Uterus (tissue), 4 donors: ENCODE measurements around the gene SLC4A5. TPM values are rescaled to one million over a fixed set of nuclear protein-coding genes. Genes with fewer than 3 reads are reported as not detected.

Experiments used
- DNase-seq, 2 donors: peaks; one replicate each; pipeline ENCODE4 v3.0.0-alpha.2; 2019 to 2020
- H3K27ac ChIP-seq, 2 donors: fragments of 200-600 bp; sonication (generic); 1 replicate in 1 of 2; 2 replicates in 1 of 2; pipeline ENCODE4 v1.5.1; 2016 to 2018
- H3K27me3 ChIP-seq, 2 donors: fragments of 200-600 bp; sonication (generic); one replicate each; pipeline ENCODE4 v1.5.1; 2018 to 2019; ENCODE audit warnings: control low read depth in 1 of 2
- H3K36me3 ChIP-seq, 2 donors: fragments of 200-600 bp; sonication (generic); one replicate each; pipeline ENCODE4 v1.5.1; 2019; ENCODE audit warnings: control low read depth in 1 of 2
- H3K4me1 ChIP-seq, 2 donors: fragments of 200-600 bp; sonication (generic); one replicate each; pipeline ENCODE4 v1.5.1; 2018 to 2019; ENCODE audit warnings: control low read depth in 1 of 2
- H3K4me3 ChIP-seq, 2 donors: fragments of 200-600 bp; sonication (generic); 1 replicate in 1 of 2; 2 replicates in 1 of 2; pipeline ENCODE4 v1.5.1; 2018 to 2019; ENCODE audit warnings: mild to moderate bottlenecking in 1 of 2
- H3K9me3 ChIP-seq, 2 donors: fragments of 200-600 bp; sonication (generic); one replicate each; pipeline ENCODE4 v1.5.1; 2019; ENCODE audit warnings: control low read depth in 1 of 2
- POLR2A ChIP-seq, 2 donors: fragments of 450-650 bp; IDR thresholded peaks; one replicate each; pipeline ENCODE4 v1.6.1; 2016; ENCODE audit warnings: antibody characterized with exemption in 2 of 2, mild to moderate bottlenecking in 1 of 2, moderate library complexity in 1 of 2
- intact Hi-C: fragments of 100-400 bp; cut with DNase I; formaldehyde crosslinking; loops from one replicate; pipeline ENCODE4 v1.15.1; 2023; ENCODE audit warnings: low total_unique reads
- total RNA-seq, 4 donors: library from RNA; depleted of rRNA in 3 of 4; stranded (reverse); fragments of >200 nt in 3 of 4; gene quantifications; one replicate each; pipeline versions ENCODE4 v1.1.0 to v1.2.4, GENCODE V29; 2014 to 2023
- TF ChIP-seq, protein P1 (sequence below), 4 experiments: fragments of 200-600 bp in 2 of 4; fragments of 450-650 bp in 2 of 4; sonication (generic) in 2 of 4; IDR thresholded peaks; one replicate each; pipeline ENCODE4 v1.5.1; 2016 to 2019; ENCODE audit warnings: antibody characterized with exemption in 4 of 4, mild to moderate bottlenecking in 2 of 4, moderate library complexity in 1 of 4
- donor health status: DM: yes; HTN: yes; CAD: no.

The SLC4A5 gene
- total RNA-seq, 4 donors from 2014 or later: 2.1 to 15.1 (median 5.3) TPM

DNA sequence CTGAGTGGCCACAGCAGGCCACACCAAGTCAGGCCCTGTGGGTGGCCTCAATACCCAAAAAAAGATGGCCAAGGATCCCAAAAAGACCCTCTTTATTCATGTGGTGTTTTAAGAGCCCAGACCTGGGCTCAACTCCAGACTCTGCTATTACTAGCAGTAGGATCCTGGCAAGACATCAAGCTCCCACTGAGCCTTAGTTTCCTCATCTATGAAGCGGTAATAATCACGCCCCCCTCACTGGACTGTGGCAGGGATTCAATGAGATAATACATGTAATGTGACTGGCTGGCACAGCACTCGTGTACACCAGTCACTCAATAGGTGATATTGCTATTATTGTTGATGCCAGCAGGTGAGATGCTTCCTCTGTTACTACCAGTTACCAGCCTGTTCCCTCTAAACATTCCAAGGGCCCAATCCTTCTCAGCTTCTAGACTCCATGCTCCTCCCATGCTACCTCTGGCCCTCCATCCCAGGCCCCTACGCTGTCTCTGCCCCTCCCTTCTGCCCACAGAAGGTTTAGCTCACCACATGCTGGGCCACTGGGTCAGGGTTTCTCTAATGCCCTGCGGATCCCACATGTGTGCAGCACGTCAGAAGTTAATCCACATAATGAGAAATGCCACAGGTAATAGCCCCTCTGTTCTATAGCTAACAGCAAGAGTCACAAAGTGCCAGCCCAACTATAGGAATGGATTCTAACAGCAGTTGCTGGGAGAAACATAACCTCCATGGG, 51.2 kb downstream of the SLC4A5 start:
- no peaks in the 10 kb centered on the region for H3K27me3 ChIP-seq
- no peak for DNase-seq
- no peaks in the 10 kb centered on the region for H3K4me1 ChIP-seq
- H3K9me3 ChIP-seq: no peaks in the 10 kb centered on the region
- intact Hi-C loops: no loop called here
- no peak overlapping the region for H3K4me3 ChIP-seq
- no peak overlapping the region for H3K27ac ChIP-seq
- TF ChIP-seq, protein P1, sequence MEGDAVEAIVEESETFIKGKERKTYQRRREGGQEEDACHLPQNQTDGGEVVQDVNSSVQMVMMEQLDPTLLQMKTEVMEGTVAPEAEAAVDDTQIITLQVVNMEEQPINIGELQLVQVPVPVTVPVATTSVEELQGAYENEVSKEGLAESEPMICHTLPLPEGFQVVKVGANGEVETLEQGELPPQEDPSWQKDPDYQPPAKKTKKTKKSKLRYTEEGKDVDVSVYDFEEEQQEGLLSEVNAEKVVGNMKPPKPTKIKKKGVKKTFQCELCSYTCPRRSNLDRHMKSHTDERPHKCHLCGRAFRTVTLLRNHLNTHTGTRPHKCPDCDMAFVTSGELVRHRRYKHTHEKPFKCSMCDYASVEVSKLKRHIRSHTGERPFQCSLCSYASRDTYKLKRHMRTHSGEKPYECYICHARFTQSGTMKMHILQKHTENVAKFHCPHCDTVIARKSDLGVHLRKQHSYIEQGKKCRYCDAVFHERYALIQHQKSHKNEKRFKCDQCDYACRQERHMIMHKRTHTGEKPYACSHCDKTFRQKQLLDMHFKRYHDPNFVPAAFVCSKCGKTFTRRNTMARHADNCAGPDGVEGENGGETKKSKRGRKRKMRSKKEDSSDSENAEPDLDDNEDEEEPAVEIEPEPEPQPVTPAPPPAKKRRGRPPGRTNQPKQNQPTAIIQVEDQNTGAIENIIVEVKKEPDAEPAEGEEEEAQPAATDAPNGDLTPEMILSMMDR (IDR thresholded peaks at IDR 0.05): no peak
- H3K36me3 ChIP-seq: no peaks in the 10 kb centered on the region

DNA sequence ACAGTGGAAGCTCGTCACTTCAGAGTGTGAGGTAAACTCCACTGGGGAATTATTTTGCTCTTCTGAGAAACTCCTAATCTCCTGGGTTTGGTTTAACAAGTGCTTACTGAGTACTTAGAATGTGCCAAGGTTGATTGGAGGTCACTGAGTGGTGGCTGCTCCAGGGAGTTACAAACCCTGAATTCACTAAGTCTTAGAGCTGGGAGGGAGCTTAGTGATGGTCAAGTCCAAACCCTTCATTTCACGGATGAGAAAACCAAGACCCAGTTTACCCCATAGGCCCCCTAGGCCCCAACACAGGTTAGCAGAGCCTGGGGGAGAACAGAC, 52.0 kb downstream of the SLC4A5 start:
- intact Hi-C loops: no loop called here
- no peak overlapping the region for H3K27ac ChIP-seq
- H3K4me1 ChIP-seq: no peaks in the 10 kb centered on the region

DNA sequence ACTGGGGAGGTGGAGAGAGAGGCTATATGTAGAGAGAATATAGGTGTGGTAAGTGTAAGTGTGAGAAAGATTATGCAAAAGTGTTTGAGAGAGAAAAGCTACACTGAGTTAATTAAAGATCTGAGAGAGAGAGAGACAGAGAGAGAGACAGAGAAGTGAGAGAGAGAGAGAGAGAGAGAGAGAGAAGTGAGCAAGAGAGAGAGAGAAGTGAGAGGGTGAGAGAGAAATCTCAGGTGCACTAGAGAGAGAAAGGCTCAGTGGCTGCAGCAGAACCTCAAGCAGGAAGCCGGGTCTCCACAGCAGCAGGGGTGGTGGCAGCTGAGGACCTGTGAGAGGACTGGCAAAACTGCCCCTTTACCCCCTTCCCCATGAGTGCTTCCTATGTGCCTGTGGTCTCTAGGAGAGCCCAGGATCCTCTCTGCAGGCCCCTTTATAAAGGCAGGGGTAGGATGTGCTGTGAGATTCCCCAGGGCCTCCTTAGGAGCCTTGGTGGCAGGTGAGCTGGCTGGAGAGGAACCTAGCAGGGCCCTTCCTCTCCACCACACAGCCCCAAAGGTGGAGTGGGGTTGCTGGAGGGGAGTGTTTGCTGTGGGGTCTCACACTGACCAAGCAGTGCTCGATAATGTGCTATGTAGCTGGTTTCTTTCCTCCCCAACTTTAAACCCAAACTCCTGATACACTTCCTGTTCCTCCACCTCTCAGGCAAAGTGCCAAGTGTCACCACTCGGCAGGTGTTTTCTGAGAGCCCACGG, 52.6 kb downstream of the SLC4A5 start:
- no peaks in the 10 kb centered on the region for H3K9me3 ChIP-seq
- no peaks in the 10 kb centered on the region for H3K27me3 ChIP-seq
- no peaks in the 10 kb centered on the region for H3K36me3 ChIP-seq
- H3K4me1 ChIP-seq: no peaks in the 10 kb centered on the region
- no peak overlapping the region for H3K4me3 ChIP-seq
- no peak for DNase-seq
- no peak overlapping the region for H3K27ac ChIP-seq
- TF ChIP-seq POLR2A (IDR thresholded peaks at IDR 0.05): no peak
- TF ChIP-seq, protein P1 (IDR thresholded peaks at IDR 0.05): no peak
- intact Hi-C loops: no loop called here

More for the DNA sequence above, 52.0 kb downstream of the SLC4A5 start:
- Histone ChIP-seq H3K27me3 (no peaks in the 10 kb centered on the region), H3K36me3 (no peaks in the 10 kb centered on the region), H3K4me3 (no peak overlapping the region), H3K9me3 (no peaks in the 10 kb centered on the region)
- DNase-seq: no peak
- TF ChIP-seq, protein P1 (IDR thresholded peaks at IDR 0.05): no peak
- TF ChIP-seq POLR2A (IDR thresholded peaks at IDR 0.05): no peak

DNA sequence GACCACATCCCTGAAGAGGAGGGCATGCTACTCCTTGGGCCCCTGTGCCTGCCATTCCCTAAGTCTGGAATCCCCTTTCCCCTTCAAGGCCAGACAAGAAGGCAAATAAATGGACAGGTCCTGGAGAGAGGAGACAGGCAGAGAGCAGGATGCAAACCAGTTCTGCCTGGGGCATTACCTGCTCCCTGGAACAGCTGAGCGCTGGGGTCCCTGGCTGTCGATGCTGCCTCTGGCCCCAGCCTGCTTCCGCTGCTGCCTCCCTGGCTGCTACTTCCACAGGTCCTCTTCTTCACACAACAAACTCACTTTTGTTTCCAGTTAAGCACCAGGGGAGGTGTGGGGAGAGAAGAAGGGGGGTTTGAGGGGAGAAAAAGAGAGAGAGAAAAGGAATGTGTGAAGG, 53.1 kb downstream of the SLC4A5 start:
- intact Hi-C loops: no loop called here
- Histone ChIP-seq H3K27ac (no peak overlapping the region), H3K27me3 (no peaks in the 10 kb centered on the region), H3K4me3 (no peak overlapping the region), H3K4me1 (no peaks in the 10 kb centered on the region), H3K36me3 (no peaks in the 10 kb centered on the region), H3K9me3 (no peaks in the 10 kb centered on the region)
- TF ChIP-seq POLR2A (IDR thresholded peaks at IDR 0.05): no peak
- TF ChIP-seq, protein P1 (IDR thresholded peaks at IDR 0.05): no peak
- DNase-seq: no peak

DNA sequence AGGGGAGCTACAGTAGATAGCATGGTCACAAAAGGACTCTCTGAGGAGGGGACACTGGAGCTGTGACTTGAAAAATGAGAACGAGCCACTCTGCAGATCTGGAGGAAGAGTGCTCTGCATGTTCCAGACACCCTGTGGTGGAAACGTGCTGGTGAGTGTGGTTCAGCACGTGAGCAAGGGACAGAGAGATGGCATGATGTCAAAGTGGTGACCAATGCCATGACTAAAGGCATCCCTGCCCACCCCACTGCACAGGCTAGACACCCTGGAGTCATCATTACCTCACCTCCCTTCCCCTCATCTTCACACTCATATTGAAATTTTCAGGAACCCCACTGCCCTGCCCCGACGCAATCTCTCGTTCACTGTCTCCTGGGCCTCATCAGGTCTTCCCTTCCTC, 56.5 kb downstream of the SLC4A5 start:
- Histone ChIP-seq H3K4me3 (no peak overlapping the region), H3K4me1 (no peaks in the 10 kb centered on the region), H3K9me3 (no peaks in the 10 kb centered on the region), H3K27ac (no peak overlapping the region), H3K27me3 (no peaks in the 10 kb centered on the region), H3K36me3 (no peaks in the 10 kb centered on the region)
- no peak for DNase-seq
- intact Hi-C loops: loop anchor here (5.0 kb wide), 1 partner anchor 1819 kb away; no protein-coding TSS in a partner anchor
- TF ChIP-seq, protein P1 (IDR thresholded peaks at IDR 0.05): no peak
- no peak for TF ChIP-seq POLR2A (IDR thresholded peaks at IDR 0.05)
